Lung microvascular endothelial cell (primary cell): ENCODE results near the gene LRRC32. TPM values are rescaled to one million over a fixed set of nuclear protein-coding genes. Genes with fewer than 3 reads are reported as not detected.
"Not testable (repeated sequence)": the region's sequence is repeated elsewhere in the genome, so short reads cannot be mapped to it uniquely, and the experiment has no call there.

ENCODE experiments used
- DNase-seq, 2 donors: peaks; one replicate each; pipeline versions ENCODE4 v3.0.0 to v3.0.0-alpha.2; 2010; ENCODE audit warnings: low read depth in 2 of 2
- total RNA-seq: library from RNA; depleted of rRNA; stranded (reverse); fragments of >200 nt; gene quantifications from 2 replicates; pipeline ENCODE4 v1.2.1, GENCODE V29; 2014

Gene LRRC32
- total RNA-seq, 1 donor from 2014 or later: 57.1 TPM

DNA sequence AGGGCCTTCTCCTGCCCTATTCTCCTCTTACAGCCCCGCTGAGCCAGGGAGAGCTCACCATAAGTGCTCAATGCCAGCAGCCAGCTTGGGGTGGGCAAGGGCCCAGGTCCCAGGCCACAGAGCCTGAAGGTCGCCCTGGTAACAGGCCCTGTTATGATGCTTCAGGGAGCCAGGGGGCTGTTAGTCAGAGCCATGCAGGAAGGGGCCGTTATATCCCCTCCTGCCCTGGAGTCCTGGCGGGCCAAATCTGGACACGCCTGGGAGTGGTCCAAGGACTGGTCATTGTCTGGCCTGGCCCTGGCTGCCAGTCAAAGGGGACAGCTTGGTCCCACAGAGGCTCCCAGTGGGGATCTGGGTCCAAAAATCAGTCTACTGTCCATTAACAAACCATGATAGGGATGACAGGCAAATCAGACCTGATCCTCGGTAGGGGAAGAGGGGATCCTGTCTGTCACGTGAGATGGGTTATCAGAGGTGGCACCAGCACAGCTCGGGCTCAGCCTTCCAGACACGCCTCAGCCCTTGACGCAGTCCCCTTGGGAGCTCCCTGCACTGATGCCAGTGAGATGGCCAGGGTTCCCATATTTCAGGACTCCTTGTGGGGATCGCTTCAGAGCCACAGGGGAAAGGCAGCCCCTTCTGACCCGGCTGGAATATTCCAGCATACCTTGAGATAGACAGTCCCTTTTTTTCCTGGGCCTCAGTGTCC is 55.9 kb downstream of the LRRC32 start:
- DNase-seq: peak; percentile 81 to 91

DNA sequence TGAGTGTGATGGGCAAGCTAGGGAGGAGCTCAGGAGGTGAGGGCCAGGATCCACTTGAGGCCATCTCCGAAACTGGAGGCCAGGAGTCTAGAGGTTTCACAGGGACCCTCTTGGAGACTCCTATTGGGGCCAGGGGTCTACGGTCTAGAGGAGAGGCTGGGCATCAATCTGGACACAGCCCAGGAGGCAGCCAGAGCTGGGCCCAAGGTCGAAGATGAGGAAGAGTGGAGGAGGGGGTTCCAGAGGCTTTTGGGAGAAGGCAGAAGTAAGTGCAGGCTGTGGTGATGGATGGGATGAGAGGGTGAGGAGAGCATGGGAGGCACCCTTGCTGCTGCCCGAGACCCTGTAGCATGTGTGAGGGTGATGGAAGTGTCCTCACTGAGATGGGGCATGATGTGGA is 56.6 kb downstream of the LRRC32 start:
- no peak for DNase-seq

DNA sequence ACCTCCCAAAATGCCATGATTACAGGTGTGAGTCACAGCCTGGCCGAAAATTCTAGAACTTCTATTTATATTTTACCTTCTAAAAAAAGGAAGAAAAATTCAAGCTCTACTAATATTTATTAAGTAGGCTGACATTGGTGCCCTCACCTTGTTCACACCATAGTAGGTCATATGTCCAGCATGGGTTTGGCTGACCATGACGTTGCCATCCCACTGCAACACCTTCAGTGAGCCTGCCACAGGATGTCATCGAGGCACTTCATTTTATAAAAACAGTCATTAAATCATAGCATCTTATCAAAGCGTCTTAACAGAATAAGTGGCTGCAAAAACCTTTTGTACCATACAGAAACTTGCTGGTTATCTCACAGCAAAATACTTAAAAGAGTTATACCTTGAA is 58.3 kb downstream of the LRRC32 start:
- no peak for DNase-seq

DNA sequence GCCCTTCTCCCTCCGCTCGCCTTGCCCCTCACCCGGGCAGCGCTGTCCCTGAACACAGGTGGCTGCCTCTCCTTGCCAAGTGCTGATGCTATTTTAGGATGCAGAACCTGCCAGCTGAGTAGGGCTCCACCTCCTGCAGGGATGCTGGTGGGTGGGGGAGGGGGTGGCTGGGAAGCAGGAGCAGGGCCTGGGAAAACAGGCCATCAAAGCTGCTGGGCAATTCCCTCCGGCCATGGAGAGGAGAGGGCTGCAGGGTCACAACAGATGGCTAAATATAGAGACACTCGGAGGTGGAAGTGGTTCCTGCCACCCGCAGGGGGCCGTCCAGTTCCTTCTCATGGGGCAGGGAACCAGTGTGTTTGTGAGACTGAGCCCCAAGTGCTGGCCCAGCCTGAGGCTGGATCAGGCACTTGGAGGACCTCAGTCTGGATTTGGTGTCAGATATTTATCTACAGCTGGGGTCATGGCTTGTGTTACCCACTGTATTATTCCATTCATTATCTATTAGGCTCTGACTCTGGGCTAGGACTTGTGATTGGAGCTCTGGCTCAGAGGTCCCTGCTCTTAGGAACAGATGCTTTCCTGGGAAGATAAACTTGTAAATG is 59.6 kb downstream of the LRRC32 start:
- peak in 1 of 2 donors; percentile 51 for DNase-seq

DNA sequence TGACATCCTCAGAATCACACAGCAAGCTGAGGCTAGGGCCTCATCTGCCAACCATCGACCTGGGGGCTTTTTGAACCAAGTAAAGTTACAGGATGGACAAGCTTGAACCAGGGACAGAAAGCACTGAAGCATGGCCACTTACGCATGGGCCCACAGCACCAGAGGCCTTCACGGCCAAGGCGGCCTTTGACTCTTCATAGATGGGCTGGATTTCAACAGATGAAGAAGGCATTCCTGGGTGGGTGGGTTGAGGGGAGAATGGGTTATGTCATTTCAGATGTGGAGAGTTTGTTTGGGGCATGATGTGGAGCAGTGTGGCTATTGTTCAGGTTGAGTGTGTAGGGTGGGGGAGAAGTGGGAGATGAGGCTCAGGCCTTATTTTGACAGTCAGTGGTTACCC is 60.2 kb downstream of the LRRC32 start:
- no peak for DNase-seq

DNA sequence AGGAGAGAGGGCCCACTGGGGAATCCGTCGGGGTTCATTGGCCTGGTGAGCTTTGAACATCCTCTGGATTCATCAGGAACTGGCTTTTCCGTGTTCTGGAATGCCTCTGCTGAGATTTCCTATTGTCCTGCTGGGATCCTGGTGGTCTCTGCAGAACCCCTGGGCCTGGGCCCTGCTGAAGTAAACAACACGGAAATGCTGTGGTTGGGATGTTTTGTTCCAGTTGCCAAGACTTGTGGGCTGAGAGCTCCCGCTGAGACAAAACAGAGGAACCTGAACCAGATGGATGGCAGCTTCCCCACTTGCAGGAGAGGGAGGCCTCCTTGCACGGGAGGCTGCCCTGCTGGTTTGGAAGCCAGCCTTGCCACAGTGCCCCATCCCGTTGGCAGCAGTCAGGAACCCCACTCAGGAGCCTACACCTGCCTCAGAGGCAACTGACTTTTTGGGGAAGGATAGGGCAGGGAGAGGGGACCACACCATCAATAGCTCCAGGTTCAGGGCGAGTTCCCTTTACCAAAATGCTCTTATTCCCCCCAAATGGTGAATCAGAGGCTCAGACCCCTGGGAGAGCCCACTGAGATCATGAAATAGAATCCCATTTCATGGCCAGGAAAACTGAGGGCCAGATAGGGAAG is 60.7 kb downstream of the LRRC32 start:
- DNase-seq: no peak

DNA sequence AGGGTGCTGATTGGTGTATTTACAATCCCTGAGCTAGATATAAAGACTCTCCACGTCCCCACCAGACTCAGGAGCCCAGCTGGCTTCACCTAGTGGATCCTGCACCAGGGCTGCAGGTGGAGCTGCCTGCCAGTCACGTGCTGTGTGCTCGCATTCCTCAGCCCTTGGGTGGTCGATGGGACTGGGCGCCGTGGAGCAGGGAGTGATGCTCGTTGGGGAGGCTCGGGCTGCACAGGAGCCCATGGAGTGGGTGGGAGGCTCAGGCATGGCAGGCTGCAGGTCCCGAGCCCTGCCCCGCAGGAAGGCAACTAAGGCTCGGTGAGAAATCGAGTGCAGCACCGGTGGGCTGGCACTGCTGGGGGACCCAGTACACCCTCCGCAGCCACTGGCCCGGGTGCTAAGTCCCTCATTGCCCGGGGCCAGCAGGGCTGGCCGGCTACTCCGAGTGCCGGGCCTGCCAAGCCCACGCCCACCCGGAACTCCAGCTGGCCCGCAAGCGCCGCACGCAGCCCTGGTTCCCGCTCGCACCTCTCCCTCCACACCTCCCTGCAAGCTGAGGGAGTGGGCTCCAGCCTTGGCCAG is 61.6 kb downstream of the LRRC32 start:
- DNase-seq: not testable (repeated sequence)

DNA sequence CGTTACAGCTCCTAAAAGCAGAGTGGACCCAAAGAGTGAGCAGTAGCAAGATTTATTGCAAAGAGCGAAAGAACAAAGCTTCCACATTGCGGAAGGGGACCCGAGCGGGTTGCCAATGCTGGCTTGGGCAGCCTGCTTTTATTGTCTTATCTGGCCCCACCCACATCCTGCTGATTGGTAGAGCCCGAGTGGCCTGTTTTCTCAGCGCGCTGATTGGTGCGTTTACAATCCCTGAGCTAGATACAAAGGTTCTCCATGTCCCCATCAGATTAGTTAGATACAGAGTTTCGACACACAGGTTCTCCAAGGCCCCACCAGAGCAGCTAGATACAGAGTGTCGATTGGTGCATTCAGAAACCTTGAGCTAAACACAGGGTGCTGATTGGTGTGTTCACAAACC is 62.3 kb downstream of the LRRC32 start:
- not testable (repeated sequence) for DNase-seq

Other genes starting within 250 kb of the LRRC32 start
- gene EMSY, start 225.7 kb downstream of the LRRC32 start, total RNA-seq: 7.1 and 10.2 TPM in 2 replicates
- 3.2 and 3.9 TPM in 2 replicates for gene TSKU, start 112.6 kb upstream of the LRRC32 start, total RNA-seq
- 10.7 and 13.5 TPM in 2 replicates for gene ACER3, start 190.2 kb upstream of the LRRC32 start, total RNA-seq